Nephron (organoid): ENCODE measurements around the gene ANKRD42.

Source experiments
- H3K27ac Mint-ChIP-seq, 3 experiments: 2 replicates each; pipeline ENCODE4 v1.8.0; 2020; ENCODE audit warnings: mixed read lengths in 3 of 3, mild to moderate bottlenecking in 2 of 3, moderate library complexity in 1 of 3
- H3K27me3 Mint-ChIP-seq: 2 replicates; pipeline ENCODE4 v1.8.0; 2021; ENCODE audit warnings: low read depth, mild to moderate bottlenecking, moderate library complexity, mixed read lengths
- H3K36me3 Mint-ChIP-seq: 2 replicates; pipeline ENCODE4 v1.8.0; 2020; ENCODE audit warnings: low read depth, mixed read lengths
- H3K4me1 Mint-ChIP-seq: 2 replicates; pipeline ENCODE4 v1.8.0; 2020; ENCODE audit warnings: mixed read lengths
- H3K4me3 Mint-ChIP-seq, 3 experiments: 2 replicates each; pipeline ENCODE4 v1.8.0; 2020; ENCODE audit warnings: mild to moderate bottlenecking in 3 of 3, mixed read lengths in 3 of 3, moderate library complexity in 2 of 3
- H3K9me3 Mint-ChIP-seq: 2 replicates; pipeline ENCODE4 v1.8.0; 2020; ENCODE audit warnings: mixed read lengths
- CTCF ChIP-seq, 3 experiments: fragments of 200-600 bp; sonication (generic); IDR thresholded peaks; one replicate each; pipeline ENCODE4 v1.5.0; 2021; ENCODE audit warnings: antibody characterized with exemption in 3 of 3; ENCODE audit not compliant: unreplicated experiment in 3 of 3

The ANKRD42 gene

GRCh38 chr11:83292709-83293456 is 99.4 kb downstream of the ANKRD42 start:
- Mint-ChIP-seq H3K27ac (peak overlapping the region in 1 of 3 experiments; percentile 22), H3K27me3 (no peaks in the 10 kb centered on the region), H3K4me3 (peak overlapping the region in 2 of 3 experiments; percentile 29 to 58), H3K9me3 (no peaks in the 10 kb centered on the region), H3K4me1 (peaks cover 5% of the 10 kb centered on the region), H3K36me3 (no peaks in the 10 kb centered on the region)
- peak; percentile 71 to 77 (median 76) for TF ChIP-seq CTCF (IDR thresholded peaks at IDR 0.05; ENCODE audit: unreplicated experiment in 3 of 3)

GRCh38 chr11:83293457-83293774 is 99.9 kb downstream of the ANKRD42 start:
- no peak for TF ChIP-seq CTCF (IDR thresholded peaks at IDR 0.05; ENCODE audit: unreplicated experiment in 3 of 3)
- Mint-ChIP-seq H3K27ac (no peak overlapping the region), H3K4me3 (no peak overlapping the region), H3K27me3 (no peaks in the 10 kb centered on the region), H3K9me3 (no peaks in the 10 kb centered on the region), H3K4me1 (peaks cover 5% of the 10 kb centered on the region), H3K36me3 (no peaks in the 10 kb centered on the region)

- H3K4me1 Mint-ChIP-seq, result peaks cover 5% of the 10 kb centered on the region
- no peaks in the 10 kb centered on the region for H3K9me3 Mint-ChIP-seq
- H3K27me3 Mint-ChIP-seq, result no peaks in the 10 kb centered on the region
- no peak overlapping the region for H3K4me3 Mint-ChIP-seq
- no peak for TF ChIP-seq CTCF (IDR thresholded peaks at IDR 0.05; ENCODE audit: unreplicated experiment in 3 of 3)
- no peaks in the 10 kb centered on the region for H3K36me3 Mint-ChIP-seq
- H3K27ac Mint-ChIP-seq, result no peak overlapping the region
Observed at GRCh38 chr11:83294208-83294607, 100.7 kb downstream of the ANKRD42 start.
